Measurements from ENCODE around the gene ZNF804B. TPM values are rescaled to one million over a fixed set of nuclear protein-coding genes. Genes with fewer than 3 reads are reported as not detected.
A peak's percentile ranks its signal among the peaks of the same experiment; 100 is the strongest.

The ZNF804B gene
- total and polyA plus RNA-seq, 8 donors: 0.37 TPM; not detected in 7

DNA sequence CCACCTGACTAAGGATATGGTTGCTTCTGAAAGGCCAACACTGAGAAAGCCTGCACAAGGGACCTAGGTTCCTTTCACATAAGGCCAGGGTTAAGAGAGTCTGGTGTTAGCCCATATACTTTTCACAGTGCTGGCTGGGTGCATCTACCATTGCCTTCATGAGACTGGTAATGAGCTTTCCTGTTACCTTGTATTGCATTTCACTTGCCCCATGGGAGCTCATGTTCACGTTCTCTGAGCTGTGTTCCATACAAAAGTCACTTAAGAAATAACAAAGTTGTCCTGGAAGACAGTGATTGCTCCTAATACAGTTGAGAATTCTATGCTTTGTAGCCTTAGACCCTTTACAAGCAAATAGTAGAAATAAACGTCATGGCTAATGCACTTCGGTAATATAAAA lies 373.9 kb downstream of the ZNF804B start:
- Histone ChIP-seq H3K9me3 (peaks cover 0 to 4% (median 0%) of the 10 kb centered on the region in 4 donors), H3K4me3 (no peak overlapping the region), H3K36me3 (no peaks in the 10 kb centered on the region), H3K4me1 (no peaks in the 10 kb centered on the region), H3K27me3 (no peaks in the 10 kb centered on the region), H3K27ac (no peak overlapping the region)
- 45 to 63% (median 60%) methylated on average over 3 of the region's 3 CpGs for WGBS, 5 donors
- no peak for DNase-seq
- intact Hi-C loops (cut with DNase I; ENCODE audit: low total_unique reads): no loop called here
- no peak for TF ChIP-seq CTCF (IDR thresholded peaks at IDR 0.05)

- DNase-seq: no peak
- intact Hi-C loops (cut with DNase I; ENCODE audit: low total_unique reads): no loop called here
- no peaks in the 10 kb centered on the region for H3K36me3 ChIP-seq
- TF ChIP-seq EP300 (IDR thresholded peaks at IDR 0.05) (no peak), POLR2A (IDR thresholded peaks at IDR 0.05) (no peak), CTCF (IDR thresholded peaks at IDR 0.05) (no peak), POLR2AphosphoS5 (IDR thresholded peaks at IDR 0.05) (no peak)
- no peaks in the 10 kb centered on the region for H3K4me1 ChIP-seq
- no peak overlapping the region for H3K27ac ChIP-seq
- H3K9me3 ChIP-seq: peaks cover 0 to 4% (median 0%) of the 10 kb centered on the region in 4 donors
- H3K27me3 ChIP-seq: no peaks in the 10 kb centered on the region
- no peak overlapping the region for H3K4me3 ChIP-seq
- WGBS, 5 donors: 27 to 37% (median 32%) methylated on average over 2 of the region's 2 CpGs
Measured at GRCh38 chr7:89133819-89134218, 374.3 kb downstream of the ZNF804B start.

DNA sequence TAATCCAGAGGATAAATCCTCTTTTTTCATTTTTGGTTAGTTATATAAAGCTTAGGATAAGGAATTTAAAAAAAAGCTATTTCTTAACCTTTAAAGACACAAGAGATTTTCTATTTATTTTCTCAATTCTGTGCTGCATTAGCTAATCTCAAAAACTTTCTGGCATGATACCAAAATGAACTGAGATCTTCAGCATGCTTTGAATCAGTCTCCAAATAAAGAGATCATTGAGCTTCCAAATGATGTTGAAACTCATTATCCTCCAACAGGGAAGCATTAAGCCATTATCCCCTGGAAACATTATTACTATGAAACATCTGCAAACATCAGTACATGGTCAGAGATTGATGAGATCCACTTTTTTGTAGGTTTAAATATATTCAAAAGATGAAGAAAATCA lies 386.3 kb downstream of the ZNF804B start:
- H3K36me3 ChIP-seq: no peaks in the 10 kb centered on the region
- intact Hi-C loops (cut with DNase I; ENCODE audit: low total_unique reads): no loop called here
- peaks cover 0 to 14% (median 0%) of the 10 kb centered on the region in 4 donors for H3K9me3 ChIP-seq
- no peak overlapping the region for H3K27ac ChIP-seq
- TF ChIP-seq CTCF (IDR thresholded peaks at IDR 0.05) (no peak), EP300 (IDR thresholded peaks at IDR 0.05) (no peak), POLR2AphosphoS5 (IDR thresholded peaks at IDR 0.05) (no peak), POLR2A (IDR thresholded peaks at IDR 0.05) (no peak)
- no peaks in the 10 kb centered on the region for H3K4me1 ChIP-seq
- H3K27me3 ChIP-seq: no peaks in the 10 kb centered on the region
- peak in 1 of 2 donors; percentile 44 for DNase-seq
- no peak overlapping the region for H3K4me3 ChIP-seq

GRCh38 chr7:89160107-89160506 lies 400.6 kb downstream of the ZNF804B start:
- 89 to 93% (median 92%) methylated on average over 2 of the region's 2 CpGs for WGBS, 5 donors
- H3K27ac ChIP-seq: no peak overlapping the region
- H3K36me3 ChIP-seq: no peaks in the 10 kb centered on the region
- intact Hi-C loops (cut with DNase I; ENCODE audit: low total_unique reads): no loop called here
- H3K4me1 ChIP-seq: no peaks in the 10 kb centered on the region
- H3K4me3 ChIP-seq: no peak overlapping the region
- no peak for DNase-seq
- TF ChIP-seq CTCF (IDR thresholded peaks at IDR 0.05) (no peak), POLR2A (IDR thresholded peaks at IDR 0.05) (no peak), POLR2AphosphoS5 (IDR thresholded peaks at IDR 0.05) (no peak), EP300 (IDR thresholded peaks at IDR 0.05) (no peak)
- H3K9me3 ChIP-seq: no peaks in the 10 kb centered on the region
- H3K27me3 ChIP-seq: no peaks in the 10 kb centered on the region
